Omental fat pad (tissue), 4 donors: Measurements from ENCODE around the gene ZC3H12A. TPM values are rescaled to one million over a fixed set of nuclear protein-coding genes. Genes with fewer than 3 reads are reported as not detected.

Source experiments
- ATAC-seq: fragments of 150-250 bp; one replicate; pipeline ENCODE4 v1.9.1; 2016; ENCODE audit warnings: mild to moderate bottlenecking, moderate library complexity; ENCODE audit not compliant: low FRiP score
- DNase-seq: peaks from one replicate; pipeline ENCODE4 v3.0.0-alpha.2; 2019; ENCODE audit warnings: low spot score
- CTCF ChIP-seq, 3 donors: fragments of 450-650 bp; IDR thresholded peaks; one replicate each; pipeline ENCODE4 v1.5.1; 2016 to 2017; ENCODE audit warnings: antibody characterized with exemption in 3 of 3, mild to moderate bottlenecking in 3 of 3, moderate library complexity in 2 of 3
- total RNA-seq, 4 donors: library from RNA; depleted of rRNA; stranded (reverse); fragments of >200 nt; gene quantifications; one replicate each; pipeline ENCODE4 v1.1.0, GENCODE V29; 2016

ZC3H12A gene
- total RNA-seq, 4 donors from 2014 or later = 9.9 to 137 (median 30.4) TPM

GRCh38 chr1:37485902-37486679 lies 11.7 kb downstream of the ZC3H12A start:
- DNase-seq = no peak
- ATAC-seq = peak; percentile 25
- no peak for TF ChIP-seq CTCF (IDR thresholded peaks at IDR 0.05)

- ATAC-seq (peak; percentile 68), DNase-seq (peak; percentile 93)
- peak in 2 of 3 donors; percentile 92 to 96 for TF ChIP-seq CTCF (IDR thresholded peaks at IDR 0.05)
These were observed 12.6 kb downstream of the ZC3H12A start for GRCh38 chr1:37486680-37487618.

- DNase-seq (no peak), ATAC-seq (no peak)
- TF ChIP-seq CTCF (IDR thresholded peaks at IDR 0.05) = no peak
These were observed 13.2 kb downstream of the ZC3H12A start for GRCh38 chr1:37487619-37487984.

GRCh38 chr1:37493336-37494098 lies 19.1 kb downstream of the ZC3H12A start:
- no peak for TF ChIP-seq CTCF (IDR thresholded peaks at IDR 0.05)
- ATAC-seq = no peak
- DNase-seq = no peak

- no peak for TF ChIP-seq CTCF (IDR thresholded peaks at IDR 0.05)
- ATAC-seq (no peak), DNase-seq (no peak)
These were observed 21.5 kb downstream of the ZC3H12A start for GRCh38 chr1:37495875-37496274.

GRCh38 chr1:37497832-37498231 lies 23.5 kb downstream of the ZC3H12A start:
- TF ChIP-seq CTCF (IDR thresholded peaks at IDR 0.05) = no peak
- no peak for ATAC-seq
- DNase-seq = no peak
